Measurements from ENCODE around the gene IQSEC1. TPM values are rescaled to one million over a fixed set of nuclear protein-coding genes. Genes with fewer than 3 reads are reported as not detected.

Gene IQSEC1
- total RNA-seq, 4 donors from 2014 or later = 24.0 to 43.0 (median 31.8) TPM

DNA sequence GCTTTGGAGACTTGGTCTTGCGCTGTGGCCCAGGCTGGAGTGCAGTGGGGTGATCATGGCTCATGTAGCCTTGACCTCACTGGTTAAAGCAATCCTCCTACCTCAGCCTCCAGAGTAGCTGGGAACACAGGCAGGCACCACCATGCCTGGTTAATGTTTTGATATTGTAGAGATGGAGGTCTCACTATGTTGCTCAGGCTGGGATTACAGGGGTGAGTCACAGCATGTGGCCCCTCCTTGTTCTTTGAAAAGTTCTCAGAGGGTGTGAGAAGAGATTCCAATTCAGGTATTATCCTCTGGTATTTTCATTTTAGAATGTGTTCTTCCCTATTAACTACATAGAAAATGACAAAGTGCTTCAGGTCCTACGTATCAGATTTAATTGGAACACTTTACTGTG is 180.0 kb downstream of the IQSEC1 start:
- 53 to 67% methylated on average over 1 to 2 of the region's 2 CpGs for WGBS, 2 donors (ENCODE audit: low coverage in 1 of 2)
- in situ Hi-C loops (cut with MboI; ENCODE audit: low pct_ligation_motif_present in 1 of 4, low pct_unique_long_range_greater_than_20kb in 1 of 4, low sequenced_read_pairs in 3 of 4) = no loop called here
- DNase-seq = no peak

DNA sequence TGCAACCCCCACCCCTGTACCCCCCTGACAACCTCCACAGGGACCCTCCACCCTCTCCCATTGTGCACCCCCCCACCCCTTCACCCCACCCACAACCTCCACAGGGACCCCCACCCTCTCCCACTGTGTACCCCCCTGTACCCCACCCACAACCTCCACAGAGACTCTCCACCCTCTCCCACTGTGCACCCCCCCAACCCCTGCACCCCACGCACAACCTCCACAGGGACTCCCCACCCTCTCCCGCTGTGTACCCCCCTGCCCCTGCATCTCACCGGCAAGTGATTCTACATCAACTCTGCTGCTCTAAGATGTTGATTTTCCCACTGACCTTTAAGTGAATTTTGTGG is 180.4 kb downstream of the IQSEC1 start:
- Histone ChIP-seq H3K27ac (no peak overlapping the region), H3K36me3 (no peaks in the 10 kb centered on the region), H3K27me3 (peaks cover 9% of the 10 kb centered on the region), H3K4me1 (peaks cover 0 to 9% (median 3%) of the 10 kb centered on the region in 4 donors), H3K4me3 (no peak overlapping the region), H3K9me3 (no peaks in the 10 kb centered on the region)
- TF ChIP-seq EP300 (IDR thresholded peaks at IDR 0.05; ENCODE audit: low read depth) (no peak), POLR2AphosphoS5 (IDR thresholded peaks at IDR 0.05) (no peak), POLR2A (IDR thresholded peaks at IDR 0.05) (no peak)
- TF ChIP-seq, protein P1, sequence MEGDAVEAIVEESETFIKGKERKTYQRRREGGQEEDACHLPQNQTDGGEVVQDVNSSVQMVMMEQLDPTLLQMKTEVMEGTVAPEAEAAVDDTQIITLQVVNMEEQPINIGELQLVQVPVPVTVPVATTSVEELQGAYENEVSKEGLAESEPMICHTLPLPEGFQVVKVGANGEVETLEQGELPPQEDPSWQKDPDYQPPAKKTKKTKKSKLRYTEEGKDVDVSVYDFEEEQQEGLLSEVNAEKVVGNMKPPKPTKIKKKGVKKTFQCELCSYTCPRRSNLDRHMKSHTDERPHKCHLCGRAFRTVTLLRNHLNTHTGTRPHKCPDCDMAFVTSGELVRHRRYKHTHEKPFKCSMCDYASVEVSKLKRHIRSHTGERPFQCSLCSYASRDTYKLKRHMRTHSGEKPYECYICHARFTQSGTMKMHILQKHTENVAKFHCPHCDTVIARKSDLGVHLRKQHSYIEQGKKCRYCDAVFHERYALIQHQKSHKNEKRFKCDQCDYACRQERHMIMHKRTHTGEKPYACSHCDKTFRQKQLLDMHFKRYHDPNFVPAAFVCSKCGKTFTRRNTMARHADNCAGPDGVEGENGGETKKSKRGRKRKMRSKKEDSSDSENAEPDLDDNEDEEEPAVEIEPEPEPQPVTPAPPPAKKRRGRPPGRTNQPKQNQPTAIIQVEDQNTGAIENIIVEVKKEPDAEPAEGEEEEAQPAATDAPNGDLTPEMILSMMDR (IDR thresholded peaks at IDR 0.05) = no peak
- intact Hi-C loops (cut with DNase I; ENCODE audit: low total_unique reads) = no loop called here
- DNase-seq = no peak
- 55% methylated on average over 3 of the region's 3 CpGs; no CpG with 5 or more reads in 1 of the 2 donors for WGBS, 2 donors (ENCODE audit: low coverage in 1 of 2)
- in situ Hi-C loops (cut with MboI; ENCODE audit: low pct_ligation_motif_present in 1 of 4, low pct_unique_long_range_greater_than_20kb in 1 of 4, low sequenced_read_pairs in 3 of 4) = no loop called here

More for the DNA sequence above, 180.0 kb downstream of the IQSEC1 start:
- TF ChIP-seq POLR2AphosphoS5 (IDR thresholded peaks at IDR 0.05) (no peak), POLR2A (IDR thresholded peaks at IDR 0.05) (no peak), EP300 (IDR thresholded peaks at IDR 0.05; ENCODE audit: low read depth) (no peak)
- TF ChIP-seq, protein P1 (IDR thresholded peaks at IDR 0.05) = no peak
- no peaks in the 10 kb centered on the region for H3K9me3 ChIP-seq
- H3K4me3 ChIP-seq = no peak overlapping the region
- H3K36me3 ChIP-seq = no peaks in the 10 kb centered on the region
- intact Hi-C loops (cut with DNase I; ENCODE audit: low total_unique reads) = no loop called here
- peaks cover 0 to 9% (median 3%) of the 10 kb centered on the region in 4 donors for H3K4me1 ChIP-seq
- peaks cover 9% of the 10 kb centered on the region for H3K27me3 ChIP-seq
- no peak overlapping the region for H3K27ac ChIP-seq

DNA sequence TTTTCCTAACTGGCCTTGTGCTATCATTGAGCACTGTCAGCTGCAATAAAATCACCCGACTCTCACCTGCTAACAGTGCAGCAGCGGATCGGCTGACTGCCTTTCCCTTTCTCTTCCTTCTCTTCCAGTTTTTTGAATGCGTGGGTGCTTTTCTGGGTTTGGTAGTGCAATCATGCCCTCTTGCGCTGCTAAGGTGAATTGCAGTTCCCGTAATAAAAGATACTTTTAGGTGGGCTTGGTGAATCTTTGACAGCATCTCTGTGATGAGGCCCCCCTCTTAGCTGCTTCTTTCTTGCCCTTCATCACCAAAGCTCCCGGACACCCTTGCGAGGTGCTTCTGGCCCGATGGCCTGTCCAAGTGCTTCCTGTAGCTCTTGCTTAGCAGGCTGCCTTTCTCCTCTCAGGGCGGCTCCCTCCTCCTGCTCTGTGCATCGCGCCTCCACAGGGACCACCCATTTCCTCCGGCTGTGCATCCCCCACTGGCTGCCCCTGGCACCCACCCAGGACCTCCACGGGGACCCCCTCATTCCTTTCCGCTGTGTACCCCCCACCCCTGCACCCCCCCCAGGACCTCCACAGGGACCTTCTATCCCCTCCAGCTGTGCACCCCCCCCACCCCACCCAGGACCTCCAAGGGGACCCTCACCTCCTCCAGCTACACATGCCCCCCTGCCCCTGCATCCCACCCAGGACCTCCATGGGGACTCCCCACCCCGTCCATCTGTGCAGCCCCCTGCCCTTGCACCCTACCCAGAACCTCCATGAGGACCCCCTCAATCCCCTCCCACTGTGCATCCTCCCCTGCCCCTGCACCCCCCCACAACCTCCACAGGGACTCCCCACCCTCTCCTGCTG is 181.0 kb downstream of the IQSEC1 start:
- peak; percentile 35 for DNase-seq

DNA sequence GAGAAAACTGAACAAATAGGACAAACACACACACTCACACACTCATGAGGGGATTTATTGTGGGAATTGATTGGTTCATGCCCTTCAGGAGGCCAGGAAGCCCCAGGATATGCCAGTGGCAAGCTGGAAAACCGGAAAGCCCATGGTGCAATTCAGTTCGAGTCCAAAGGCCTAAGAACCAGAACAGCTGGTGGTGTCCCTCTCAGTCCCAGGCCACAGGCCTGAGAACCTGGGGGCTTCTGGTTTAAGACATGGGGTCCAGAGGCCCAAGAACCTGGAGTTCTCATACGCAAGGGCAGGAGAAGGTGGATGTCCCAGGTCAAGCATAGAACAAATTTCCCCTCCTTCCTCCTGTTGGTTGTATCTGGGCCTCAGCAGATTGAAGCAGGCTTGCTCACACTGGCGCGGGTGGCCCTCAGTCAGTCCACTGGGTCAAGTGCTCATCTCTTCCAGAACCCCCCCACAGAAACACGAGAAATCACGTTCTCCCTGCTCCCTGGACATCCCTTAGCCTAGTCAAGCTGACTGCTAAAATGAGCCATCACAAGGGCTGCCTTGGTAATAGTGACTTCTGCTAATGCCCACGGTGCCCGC is 181.7 kb downstream of the IQSEC1 start:
- Histone ChIP-seq H3K27ac (no peak overlapping the region), H3K36me3 (no peaks in the 10 kb centered on the region), H3K4me1 (peaks cover 0 to 9% (median 3%) of the 10 kb centered on the region in 4 donors), H3K27me3 (peaks cover 18% of the 10 kb centered on the region), H3K4me3 (peak overlapping the region in 1 of 4 donors; percentile 32), H3K9me3 (no peaks in the 10 kb centered on the region)
- in situ Hi-C loops (cut with MboI; ENCODE audit: low pct_ligation_motif_present in 1 of 4, low pct_unique_long_range_greater_than_20kb in 1 of 4, low sequenced_read_pairs in 3 of 4) (no loop called here), intact Hi-C loops (cut with DNase I; ENCODE audit: low total_unique reads) (loop anchor here (1.0 kb wide), 1 partner anchor 23 kb away; no protein-coding TSS in a partner anchor)
- TF ChIP-seq, protein P1 (IDR thresholded peaks at IDR 0.05) = no peak
- TF ChIP-seq POLR2A (IDR thresholded peaks at IDR 0.05) (no peak), EP300 (IDR thresholded peaks at IDR 0.05; ENCODE audit: low read depth) (no peak), POLR2AphosphoS5 (IDR thresholded peaks at IDR 0.05) (no peak)
- WGBS, 2 donors (ENCODE audit: low coverage in 1 of 2) = 35 to 57% methylated on average over 4 to 9 of the region's 9 CpGs
- DNase-seq = no peak

More for the DNA sequence above, 181.0 kb downstream of the IQSEC1 start:
- in situ Hi-C loops (cut with MboI; ENCODE audit: low pct_ligation_motif_present in 1 of 4, low pct_unique_long_range_greater_than_20kb in 1 of 4, low sequenced_read_pairs in 3 of 4) (no loop called here), intact Hi-C loops (cut with DNase I; ENCODE audit: low total_unique reads) (loop anchor here (1.0 kb wide), 1 partner anchor 24 kb away; no protein-coding TSS in a partner anchor)
- H3K27me3 ChIP-seq = peaks cover 12% of the 10 kb centered on the region
- H3K27ac ChIP-seq = no peak overlapping the region
- H3K4me1 ChIP-seq = peaks cover 0 to 9% (median 3%) of the 10 kb centered on the region in 4 donors
- 0 to 11% methylated on average over 4 to 16 of the region's 16 CpGs for WGBS, 2 donors (ENCODE audit: low coverage in 1 of 2)
- TF ChIP-seq POLR2AphosphoS5 (IDR thresholded peaks at IDR 0.05) (no peak), EP300 (IDR thresholded peaks at IDR 0.05; ENCODE audit: low read depth) (no peak)
- TF ChIP-seq, protein P1 (IDR thresholded peaks at IDR 0.05) = peak; percentile 86 to 92 (median 90)
- H3K4me3 ChIP-seq = peak overlapping the region in 1 of 4 donors; percentile 32
- no peaks in the 10 kb centered on the region for H3K36me3 ChIP-seq
- H3K9me3 ChIP-seq = no peaks in the 10 kb centered on the region

Data from transverse colon (tissue), 4 donors.